ENCODE results near the gene TIGD1.

DNA sequence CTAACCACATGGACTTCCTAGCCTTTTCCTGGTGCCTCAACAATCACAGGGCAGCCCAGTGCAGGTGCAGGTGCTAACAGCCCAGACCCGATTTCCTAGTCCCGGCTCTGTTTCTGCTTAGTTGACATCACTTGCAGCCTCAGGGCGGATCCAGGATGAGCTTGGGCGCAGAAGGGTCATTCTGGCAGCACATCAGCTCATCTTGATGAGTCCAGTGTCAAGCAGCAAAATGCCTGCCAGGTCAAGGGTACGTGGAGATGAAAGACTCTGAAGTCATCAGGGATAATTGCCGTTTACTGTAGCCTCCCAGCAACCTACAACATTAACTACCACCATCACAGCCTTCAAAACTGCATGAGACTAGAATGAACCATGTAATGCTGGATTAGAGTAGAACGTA is 43.6 kb upstream of the TIGD1 start:
- TF ChIP-seq, protein P1, sequence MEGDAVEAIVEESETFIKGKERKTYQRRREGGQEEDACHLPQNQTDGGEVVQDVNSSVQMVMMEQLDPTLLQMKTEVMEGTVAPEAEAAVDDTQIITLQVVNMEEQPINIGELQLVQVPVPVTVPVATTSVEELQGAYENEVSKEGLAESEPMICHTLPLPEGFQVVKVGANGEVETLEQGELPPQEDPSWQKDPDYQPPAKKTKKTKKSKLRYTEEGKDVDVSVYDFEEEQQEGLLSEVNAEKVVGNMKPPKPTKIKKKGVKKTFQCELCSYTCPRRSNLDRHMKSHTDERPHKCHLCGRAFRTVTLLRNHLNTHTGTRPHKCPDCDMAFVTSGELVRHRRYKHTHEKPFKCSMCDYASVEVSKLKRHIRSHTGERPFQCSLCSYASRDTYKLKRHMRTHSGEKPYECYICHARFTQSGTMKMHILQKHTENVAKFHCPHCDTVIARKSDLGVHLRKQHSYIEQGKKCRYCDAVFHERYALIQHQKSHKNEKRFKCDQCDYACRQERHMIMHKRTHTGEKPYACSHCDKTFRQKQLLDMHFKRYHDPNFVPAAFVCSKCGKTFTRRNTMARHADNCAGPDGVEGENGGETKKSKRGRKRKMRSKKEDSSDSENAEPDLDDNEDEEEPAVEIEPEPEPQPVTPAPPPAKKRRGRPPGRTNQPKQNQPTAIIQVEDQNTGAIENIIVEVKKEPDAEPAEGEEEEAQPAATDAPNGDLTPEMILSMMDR (conservative IDR thresholded peaks at IDR 0.05; ENCODE audit: low read length), result no peak
- no peak for TF ChIP-seq EZH2phosphoT487 (IDR thresholded peaks at IDR 0.05; ENCODE audit: borderline replicate concordance)
